22Rv1 (cell line): ENCODE data around the gene IMPG2.

Source experiments
- CTCF ChIP-seq: fragments of 450-650 bp; IDR thresholded peaks from 2 replicates; pipeline ENCODE4 v1.5.1; 2017; ENCODE audit warnings: mild to moderate bottlenecking
- ZFX ChIP-seq: fragments of 450-650 bp; IDR thresholded peaks from 2 replicates; pipeline ENCODE4 v1.6.1; 2017; ENCODE audit warnings: antibody characterized with exemption, borderline replicate concordance

- TF ChIP-seq CTCF (no peak), ZFX (no peak)
Observed at GRCh38 chr3:101311676-101312075, 8.7 kb downstream of the IMPG2 start.
